B cell (primary cell): Measurements from ENCODE around the gene GNPAT. TPM values are rescaled to one million over a fixed set of nuclear protein-coding genes. Genes with fewer than 3 reads are reported as not detected.

ENCODE experiments used
- ATAC-seq: fragments of 200-7000 bp; cut with Tn5 transposase; one replicate; pipeline ENCODE4 v1.10.0; 2021; ENCODE audit warnings: low read depth, mild to moderate bottlenecking, moderate number of reproducible peaks, moderate library complexity
- CTCF ChIA-PET: fragments of 350-600 bp; sonication (Branson Sonifier 250); formaldehyde crosslinking; loops from one replicate; lab custom pipeline; 2021; ENCODE audit warnings: antibody characterized with exemption, inconsistent platforms; lab: Charles Lee
- POLR2A ChIA-PET: fragments of 350-600 bp; sonication (Branson Sonifier 250); formaldehyde crosslinking; loops from one replicate; lab custom pipeline; 2021; ENCODE audit warnings: antibody characterized with exemption; lab: Charles Lee
- DNase-seq: peaks from one replicate; pipeline ENCODE4 v3.0.0; 2013
- H2AFZ ChIP-seq: 2 replicates; pipeline ENCODE4 v1.6.1; 2012; ENCODE audit warnings: mild to moderate bottlenecking, low read depth, low read length; ENCODE audit not compliant: insufficient read depth, poor library complexity, severe bottlenecking
- H3K27ac ChIP-seq, 2 donors: 1 replicate in 1 of 2; 2 replicates in 1 of 2; pipeline ENCODE4 v1.5.1; 2012 to 2013; ENCODE audit warnings: low read length in 2 of 2, mild to moderate bottlenecking in 2 of 2, moderate library complexity in 1 of 2
- H3K27me3 ChIP-seq, 4 experiments: fragments of 200-600 bp in 1 of 4; sonication (generic) in 1 of 4; replicated peaks in 1 of 4; 1 replicate in 2 of 4; 2 replicates in 2 of 4; pipeline versions ENCODE4 v1.6.1 to v1.7.0; 2013 to 2016; ENCODE audit warnings: low read length in 3 of 4, mild to moderate bottlenecking in 2 of 4, mixed read lengths in 1 of 4, moderate library complexity in 1 of 4; ENCODE audit not compliant: insufficient read depth in 4 of 4, control insufficient read depth in 3 of 4; ENCODE audit errors: control extremely low read depth in 1 of 4
- H3K36me3 ChIP-seq, 2 experiments: replicated peaks in 1 of 2; 1 replicate in 1 of 2; 2 replicates in 1 of 2; pipeline versions ENCODE4 v1.6.1 to v1.7.1; 2013; ENCODE audit warnings: low read length in 1 of 2; ENCODE audit not compliant: insufficient read depth in 2 of 2, control insufficient read depth in 1 of 2; ENCODE audit errors: control extremely low read depth in 1 of 2, extremely low read depth in 1 of 2
- H3K4me1 ChIP-seq, 2 donors: fragments of 200-600 bp in 1 of 2; sonication (generic) in 1 of 2; 1 replicate in 1 of 2; 2 replicates in 1 of 2; pipeline versions ENCODE4 v1.5.1 to v1.6.1; 2013 to 2017; ENCODE audit warnings: low read length in 2 of 2; ENCODE audit not compliant: control insufficient read depth in 2 of 2, insufficient read depth in 2 of 2
- H3K4me2 ChIP-seq: replicated peaks from 2 replicates; pipeline ENCODE3; 2012; ENCODE audit warnings: mild to moderate bottlenecking, low read depth, low read length; ENCODE audit not compliant: poor library complexity, severe bottlenecking
- H3K4me3 ChIP-seq, 5 experiments: fragments of 200-600 bp in 1 of 5; sonication (generic) in 1 of 5; 1 replicate in 3 of 5; 2 replicates in 2 of 5; pipeline versions ENCODE4 v1.5.1 to v1.7.0; 2011 to 2016; ENCODE audit warnings: low read length in 4 of 5, mild to moderate bottlenecking in 4 of 5, low read depth in 2 of 5, control low read depth in 1 of 5, moderate library complexity in 1 of 5; ENCODE audit not compliant: insufficient read depth in 1 of 5; ENCODE audit errors: control extremely low read depth in 1 of 5, extremely low read depth in 1 of 5
- H3K79me2 ChIP-seq: fragments of 200-600 bp; sonication (generic); one replicate; pipeline ENCODE4 v1.6.0; 2016; ENCODE audit warnings: low read length; ENCODE audit not compliant: control insufficient read depth, insufficient read depth
- H3K9ac ChIP-seq: fragments of 200-600 bp; sonication (generic); 2 replicates; pipeline ENCODE4 v1.6.1; 2017; ENCODE audit warnings: mild to moderate bottlenecking, low read length, moderate library complexity
- H3K9me3 ChIP-seq, 3 donors: one replicate each; pipeline versions ENCODE4 v1.6.1 to v1.7.1; 2013; ENCODE audit warnings: low read length in 2 of 3; ENCODE audit not compliant: control insufficient read depth in 2 of 3, insufficient read depth in 1 of 3; ENCODE audit errors: control extremely low read depth in 1 of 3
- H4K20me1 ChIP-seq: 2 replicates; pipeline ENCODE4 v1.6.0; 2012; ENCODE audit warnings: mild to moderate bottlenecking, low read length; ENCODE audit not compliant: insufficient read depth, control insufficient read depth, poor library complexity, severe bottlenecking
- H3K27ac Mint-ChIP-seq: one replicate; pipeline ENCODE4 v1.8.0; 2021; ENCODE audit warnings: mixed read lengths
- H3K27me3 Mint-ChIP-seq: one replicate; pipeline ENCODE4 v1.8.0; 2021; ENCODE audit warnings: mixed read lengths
- H3K4me1 Mint-ChIP-seq: one replicate; pipeline ENCODE4 v1.8.0; 2021; ENCODE audit warnings: mixed read lengths
- H3K4me3 Mint-ChIP-seq: one replicate; pipeline ENCODE4 v1.8.0; 2021; ENCODE audit warnings: mixed read lengths
- H3K9me3 Mint-ChIP-seq: one replicate; pipeline ENCODE4 v1.8.0; 2022; ENCODE audit warnings: mixed read lengths; ENCODE audit not compliant: insufficient read depth
- CTCF ChIP-seq: fragments of 200-600 bp; IDR thresholded peaks from one replicate; pipeline ENCODE4 v1.8.0; 2022; ENCODE audit warnings: antibody characterized with exemption, mild to moderate bottlenecking
- EZH2 ChIP-seq: IDR thresholded peaks from 2 replicates; pipeline ENCODE4 v1.6.1; 2012; ENCODE audit warnings: borderline replicate concordance, low read depth, mild to moderate bottlenecking, moderate library complexity, low read length; ENCODE audit not compliant: insufficient read depth, poor library complexity, severe bottlenecking
- WGBS: methylation state at CpG from one replicate; pipeline ENCODE4 v1.1.5; 2013; ENCODE audit warnings: missing lambda C conversion rate; ENCODE audit not compliant: insufficient coverage; 5-methylcytosine and 5-hydroxymethylcytosine counted together
- intact Hi-C: fragments of 100-400 bp; cut with micrococcal nuclease; formaldehyde crosslinking; loops from one replicate; pipeline ENCODE4 v1.10.0; 2022
- polyA plus RNA-seq: library from polyadenylated mRNA; depleted of rRNA; stranded (reverse); fragments of >200 nt; gene quantifications from 2 replicates; pipeline ENCODE4 v1.2.3, GENCODE V29; 2012
- total RNA-seq, 2 donors: library from RNA; stranded (reverse); fragments of 120-200 nt in 1 of 2; gene quantifications; 1 replicate in 1 of 2; 2 replicates in 1 of 2; pipeline versions ENCODE4 v1.2.3 to v1.2.4, GENCODE V29; 2013 to 2022

GNPAT gene
- total and polyA plus RNA-seq, 2 donors (not counting 1 experiment from before 2014, with no cell fraction given) = 19.5 to 49.0 TPM

- Histone ChIP-seq H3K9me3 (peaks cover 0 to 5% (median 0%) of the 10 kb centered on the region in 3 donors), H3K27me3 (peaks cover 0 to 22% (median 0%) of the 10 kb centered on the region in 4 experiments), H3K4me1 (no peaks in the 10 kb centered on the region), H3K27ac (no peak overlapping the region), H3K4me2 (no peak overlapping the region), H3K4me3 (no peak overlapping the region), H2AFZ (no peak overlapping the region), H3K9ac (no peak overlapping the region), H3K79me2 (no peaks in the 10 kb centered on the region), H3K36me3 (no peaks in the 10 kb centered on the region), H4K20me1 (no peaks in the 10 kb centered on the region)
- POLR2A ChIA-PET = no interaction called here
- CTCF ChIA-PET = no interaction called here
- ATAC-seq = no peak
- DNase-seq = no peak
- no peak for TF ChIP-seq CTCF
- TF ChIP-seq EZH2 = no peak
- 87% methylated on average over 8 of the region's 8 CpGs for WGBS
- Mint-ChIP-seq H3K27ac (no peak overlapping the region), H3K27me3 (peaks cover 35% of the 10 kb centered on the region), H3K4me3 (no peak overlapping the region), H3K4me1 (no peaks in the 10 kb centered on the region), H3K9me3 (no peaks in the 10 kb centered on the region)
- intact Hi-C loops = no loop called here
These were observed 46.0 kb upstream of the GNPAT start for GRCh38 chr1:231194843-231195516.

- no peak for DNase-seq
- H3K27me3 ChIP-seq = peaks cover 0 to 22% (median 0%) of the 10 kb centered on the region in 4 experiments
- Mint-ChIP-seq H3K9me3 (no peaks in the 10 kb centered on the region), H3K4me3 (no peak overlapping the region), H3K4me1 (no peaks in the 10 kb centered on the region), H3K27ac (no peak overlapping the region), H3K27me3 (peaks cover 41% of the 10 kb centered on the region)
- no peak for ATAC-seq
- H4K20me1 ChIP-seq = no peaks in the 10 kb centered on the region
- intact Hi-C loops = no loop called here
- H3K4me1 ChIP-seq = no peaks in the 10 kb centered on the region
- H3K9ac ChIP-seq = no peak overlapping the region
- H3K9me3 ChIP-seq = no peaks in the 10 kb centered on the region
- no peak overlapping the region for H3K4me3 ChIP-seq
- TF ChIP-seq CTCF (no peak), EZH2 (no peak)
- H3K27ac ChIP-seq = no peak overlapping the region
- POLR2A ChIA-PET = no interaction called here
- CTCF ChIA-PET = no interaction called here
- no peaks in the 10 kb centered on the region for H3K79me2 ChIP-seq
- H3K4me2 ChIP-seq = no peak overlapping the region
- H2AFZ ChIP-seq = no peak overlapping the region
- 57% methylated on average over 1 of the region's 3 CpGs for WGBS
- H3K36me3 ChIP-seq = no peaks in the 10 kb centered on the region
These were observed 44.7 kb upstream of the GNPAT start for GRCh38 chr1:231196307-231196706.
